GM12801 (cell line): ENCODE results near the gene TNP2.

Experiments used
- CTCF ChIP-seq: IDR thresholded peaks from one replicate; pipeline ENCODE4 v1.5.1; 2011; ENCODE audit warnings: control low read depth; ENCODE audit not compliant: insufficient read length; ENCODE audit errors: extremely low read depth

Gene TNP2

GRCh38 chr16:11240636-11241473 lies 28.3 kb downstream of the TNP2 start:
- TF ChIP-seq CTCF, result no peak

- TF ChIP-seq CTCF, result no peak
Measured at GRCh38 chr16:11239644-11240632, 29.2 kb downstream of the TNP2 start.

DNA sequence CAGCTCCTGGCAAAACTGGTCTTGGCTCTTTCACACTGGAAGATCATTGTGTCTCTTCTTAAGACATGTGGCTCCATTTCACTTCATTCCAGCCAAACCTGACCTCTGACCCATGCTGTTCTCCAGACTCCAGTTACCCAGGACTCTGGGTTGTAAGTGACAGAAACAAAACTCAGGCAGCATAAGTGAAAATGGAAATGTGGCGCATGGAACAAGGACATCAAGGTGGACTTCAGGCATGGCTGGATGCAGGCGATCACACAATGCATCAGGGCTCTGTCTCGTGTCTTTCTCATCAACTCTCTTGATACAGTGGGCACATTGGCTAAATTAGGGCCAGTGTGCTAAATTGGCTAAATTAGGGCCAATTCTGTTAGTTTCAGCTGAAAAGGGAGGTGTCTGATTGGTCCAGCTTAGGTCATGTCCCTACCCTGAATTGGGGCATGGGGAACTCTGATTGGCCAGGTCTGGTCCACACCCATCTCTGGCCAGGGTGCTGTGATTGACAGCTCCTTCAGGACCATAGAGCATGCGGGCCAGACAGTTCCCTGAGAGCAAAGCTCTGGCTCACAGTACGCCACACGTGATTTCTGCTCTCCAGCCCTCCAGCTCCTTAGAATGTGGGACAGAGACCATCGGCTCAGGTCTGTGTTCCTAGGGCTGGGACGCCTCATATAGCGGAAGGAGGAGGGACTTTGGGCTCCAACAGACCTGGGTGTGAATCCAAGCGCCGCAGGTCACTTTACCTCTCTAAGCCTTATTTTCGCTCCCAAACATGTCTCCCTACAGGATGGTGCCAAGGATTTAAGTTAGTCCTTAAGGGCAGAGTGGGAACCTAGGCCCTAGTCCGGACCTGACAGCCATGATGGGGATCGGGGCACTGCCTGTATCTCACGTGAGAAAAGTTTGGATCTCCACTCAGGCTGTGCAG lies 30.6 kb downstream of the TNP2 start:
- TF ChIP-seq CTCF, result no peak

DNA sequence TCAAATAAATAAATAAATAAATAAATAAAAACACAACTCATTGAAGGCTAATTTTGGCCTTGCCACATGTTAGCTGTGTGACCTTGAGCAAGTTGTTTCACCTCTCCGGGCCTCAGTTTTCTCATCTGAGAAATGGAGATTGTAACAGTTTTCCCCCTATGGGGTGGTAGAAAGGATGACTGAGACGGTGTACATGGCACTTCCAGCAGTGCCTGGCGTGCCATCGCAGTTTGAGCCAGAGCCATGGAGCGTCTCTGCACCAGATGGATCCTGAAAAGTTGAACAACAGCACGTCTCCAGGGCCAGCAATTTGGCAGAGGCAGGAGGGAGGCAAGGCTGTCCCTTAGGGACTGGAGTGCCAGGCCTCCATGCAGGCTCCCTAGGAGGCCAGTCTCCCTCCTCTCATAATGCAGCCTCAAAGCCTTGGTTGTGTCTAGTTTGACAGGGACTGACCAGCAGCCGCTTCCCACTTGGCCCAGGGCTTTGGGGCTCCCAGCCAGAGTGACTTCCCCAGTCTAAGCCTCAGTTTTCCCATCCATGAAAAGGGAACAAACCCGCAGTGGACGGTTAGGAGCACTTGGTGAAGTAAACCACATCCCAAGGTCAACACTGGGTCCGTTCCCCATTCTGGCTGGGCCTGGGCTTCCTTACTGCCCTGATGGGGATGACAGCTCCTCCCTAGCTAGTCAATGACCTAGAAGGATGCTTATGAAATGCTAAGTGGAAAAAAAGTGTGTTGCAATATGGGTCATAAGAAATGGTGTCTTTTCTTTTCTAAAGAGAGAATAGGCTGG lies 32.5 kb downstream of the TNP2 start:
- no peak for TF ChIP-seq CTCF

- TF ChIP-seq CTCF, result no peak
Measured at GRCh38 chr16:11235703-11235991, 33.5 kb downstream of the TNP2 start.

- no peak for TF ChIP-seq CTCF
Measured at GRCh38 chr16:11234884-11235702, 34.0 kb downstream of the TNP2 start.
